GM21786 (cell line): ENCODE results near the gene IMPG2.
"Not testable (repeated sequence)": the region's sequence is repeated elsewhere in the genome, so short reads cannot be mapped to it uniquely, and the experiment has no call there.

Experiments
- ATAC-seq: cut with Tn5 transposase; IDR thresholded peaks from one replicate; pipeline ENCODE4 v1.9.1; 2021; ENCODE audit not compliant: unreplicated experiment

The IMPG2 gene

GRCh38 chr3:101320475-101320874 is at the start of gene IMPG2:
TSS of gene IMPG2 (minus strand) at chr3:101320575. CDS start at chr3:101320372, 203 bp downstream.
- ATAC-seq = no peak

- no peak for ATAC-seq
These were observed 42.0 kb upstream of the IMPG2 start for GRCh38 chr3:101362406-101362805.

GRCh38 chr3:101351829-101352228 is 31.5 kb upstream of the IMPG2 start:
- no peak for ATAC-seq

GRCh38 chr3:101340591-101340990 is 20.2 kb upstream of the IMPG2 start:
- no peak for ATAC-seq

GRCh38 chr3:101333883-101334282 is 13.5 kb upstream of the IMPG2 start:
- ATAC-seq = no peak

- ATAC-seq = no peak
These were observed 8.8 kb upstream of the IMPG2 start for GRCh38 chr3:101329016-101329673.

- no peak for ATAC-seq
These were observed 5.2 kb upstream of the IMPG2 start for GRCh38 chr3:101325393-101326134.

GRCh38 chr3:101319531-101319930 is 844 bp downstream of the IMPG2 start:
- ATAC-seq = no peak

GRCh38 chr3:101312545-101312944 is 7.8 kb downstream of the IMPG2 start:
- no peak for ATAC-seq

- ATAC-seq = no peak
These were observed 8.7 kb downstream of the IMPG2 start for GRCh38 chr3:101311676-101312075.

GRCh38 chr3:101310978-101311375 is 9.4 kb downstream of the IMPG2 start:
- no peak for ATAC-seq

GRCh38 chr3:101308147-101308772 is 12.1 kb downstream of the IMPG2 start:
- not testable (repeated sequence) for ATAC-seq

- ATAC-seq = no peak
These were observed 16.5 kb downstream of the IMPG2 start for GRCh38 chr3:101303836-101304235.

- no peak for ATAC-seq
These were observed 17.2 kb downstream of the IMPG2 start for GRCh38 chr3:101303089-101303731.

- ATAC-seq = no peak
These were observed 20.3 kb downstream of the IMPG2 start for GRCh38 chr3:101300073-101300472.

GRCh38 chr3:101292027-101292426 is 28.3 kb downstream of the IMPG2 start:
- ATAC-seq = no peak

GRCh38 chr3:101288294-101288693 is 32.1 kb downstream of the IMPG2 start:
- no peak for ATAC-seq

GRCh38 chr3:101284757-101285156 is 35.6 kb downstream of the IMPG2 start:
- ATAC-seq = no peak

- no peak for ATAC-seq
These were observed 38.8 kb downstream of the IMPG2 start for GRCh38 chr3:101281521-101282030.

GRCh38 chr3:101279765-101280385 is 40.5 kb downstream of the IMPG2 start:
- ATAC-seq = no peak

GRCh38 chr3:101279162-101279561 is 41.2 kb downstream of the IMPG2 start:
- ATAC-seq = no peak
